Measurements from ENCODE around the gene GGTA1.
"Not testable (repeated sequence)": the region's sequence is repeated elsewhere in the genome, so short reads cannot be mapped to it uniquely, and the experiment has no call there.

The GGTA1 gene

GRCh38 chr9:121455527-121456239 is 44.0 kb downstream of the GGTA1 start:
- peak; percentile 46 for DNase-seq

- no peak for DNase-seq
These were observed 44.7 kb downstream of the GGTA1 start for GRCh38 chr9:121454972-121455371.

- no peak for DNase-seq
These were observed 46.3 kb downstream of the GGTA1 start for GRCh38 chr9:121453232-121453892.

GRCh38 chr9:121452085-121452484 is 47.6 kb downstream of the GGTA1 start:
- DNase-seq: no peak

- no peak for DNase-seq
These were observed 48.1 kb downstream of the GGTA1 start for GRCh38 chr9:121451586-121451985.

GRCh38 chr9:121450241-121450640 is 49.4 kb downstream of the GGTA1 start:
- no peak for DNase-seq

GRCh38 chr9:121449786-121450185 is 49.9 kb downstream of the GGTA1 start:
- no peak for DNase-seq

- no peak for DNase-seq
These were observed 52.3 kb downstream of the GGTA1 start for GRCh38 chr9:121447321-121447834.

- DNase-seq: no peak
These were observed 53.7 kb downstream of the GGTA1 start for GRCh38 chr9:121445986-121446385.

GRCh38 chr9:121443981-121444380 is 55.7 kb downstream of the GGTA1 start:
- DNase-seq: no peak

- DNase-seq: no peak
These were observed 58.5 kb downstream of the GGTA1 start for GRCh38 chr9:121441165-121441564.

- no peak for DNase-seq
These were observed 59.7 kb downstream of the GGTA1 start for GRCh38 chr9:121439711-121440664.

- no peak for DNase-seq
These were observed 60.6 kb downstream of the GGTA1 start for GRCh38 chr9:121439016-121439415.

- DNase-seq: no peak
These were observed 61.8 kb downstream of the GGTA1 start for GRCh38 chr9:121437891-121438290.

- DNase-seq: not testable (repeated sequence)
These were observed 62.6 kb downstream of the GGTA1 start for GRCh38 chr9:121437046-121437445.

- no peak for DNase-seq
These were observed 64.7 kb downstream of the GGTA1 start for GRCh38 chr9:121434969-121435368.

GRCh38 chr9:121427899-121428298 is 71.7 kb downstream of the GGTA1 start:
- no peak for DNase-seq

GRCh38 chr9:121424024-121424432 is 75.6 kb downstream of the GGTA1 start:
- DNase-seq: no peak

GRCh38 chr9:121411993-121412392 is 87.7 kb downstream of the GGTA1 start:
- DNase-seq: no peak

- DNase-seq: no peak
These were observed 93.7 kb downstream of the GGTA1 start for GRCh38 chr9:121405899-121406298.
